Measurements from ENCODE around the gene CFAP74.

The CFAP74 gene

DNA sequence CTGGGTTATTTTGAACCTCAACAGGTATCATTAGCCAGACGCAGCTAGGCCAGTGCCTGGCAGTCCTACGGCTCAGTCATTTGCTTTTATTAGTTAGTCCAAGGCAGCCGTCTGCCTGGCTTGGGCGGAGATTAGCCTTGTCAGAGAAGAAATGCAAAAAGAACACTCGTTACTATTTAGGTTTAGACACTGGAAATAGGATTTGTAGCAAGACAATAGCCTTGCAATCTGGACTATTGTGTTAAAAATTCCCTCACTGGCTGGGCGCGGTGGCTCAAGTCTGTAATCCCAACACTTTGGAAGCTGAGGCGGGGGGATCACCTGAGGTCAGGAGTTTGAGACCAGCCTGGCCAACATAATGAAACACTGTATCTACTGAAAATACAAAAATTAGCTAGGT lies 35.7 kb upstream of the CFAP74 start:
- FAIRE-seq, result no peak

DNA sequence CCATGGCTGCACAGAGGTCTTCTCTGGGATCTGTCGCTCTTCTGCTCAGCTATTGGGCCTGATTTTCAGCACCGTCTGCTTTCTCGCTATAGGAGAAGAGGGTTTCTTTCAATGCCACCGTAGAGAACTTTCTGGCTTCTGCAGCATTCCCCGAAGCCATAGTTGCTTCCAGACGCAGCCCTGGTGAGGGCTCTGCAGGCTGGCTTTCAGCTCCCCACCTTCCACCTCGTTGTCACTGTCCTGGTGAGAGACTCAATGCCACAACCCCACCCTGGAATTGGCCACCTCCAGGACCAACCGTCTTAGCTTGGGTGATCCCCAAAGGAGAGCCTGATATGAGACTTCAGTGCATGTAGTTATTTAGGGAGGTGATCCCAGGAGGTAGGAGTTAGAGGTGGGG lies 34.6 kb upstream of the CFAP74 start:
- FAIRE-seq, result no peak

DNA sequence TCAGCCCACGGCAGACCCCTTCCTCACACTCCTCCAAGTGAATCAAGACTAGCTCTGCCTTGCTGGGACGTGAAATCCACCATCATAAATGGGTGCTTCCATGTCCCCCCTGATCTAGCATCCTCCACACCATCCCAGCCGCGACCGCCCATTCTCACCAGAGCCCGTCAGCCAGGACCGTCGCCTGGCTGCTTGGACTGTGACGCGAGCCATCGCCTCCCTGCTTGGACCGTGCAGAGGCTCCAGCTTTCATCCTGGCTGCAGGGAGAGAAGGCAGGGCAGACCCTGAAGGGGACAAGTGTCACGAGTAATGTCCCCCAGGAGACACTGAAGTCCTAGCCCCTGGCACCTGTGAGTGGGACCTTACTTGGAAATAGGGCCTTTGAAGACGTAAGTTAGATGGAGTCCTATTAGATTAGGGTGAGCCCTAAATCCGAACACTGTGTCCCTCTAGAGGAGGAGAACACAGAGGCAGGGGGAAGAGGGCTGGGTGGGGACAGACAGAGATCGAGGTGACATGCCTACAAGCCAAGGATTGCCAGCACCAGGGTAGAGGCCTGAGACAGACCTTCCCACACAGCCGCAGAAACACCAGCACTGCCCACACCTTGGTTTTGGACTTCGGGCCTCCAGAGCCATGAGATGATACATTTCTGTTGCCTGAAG lies 33.9 kb upstream of the CFAP74 start:
- no peak for FAIRE-seq

DNA sequence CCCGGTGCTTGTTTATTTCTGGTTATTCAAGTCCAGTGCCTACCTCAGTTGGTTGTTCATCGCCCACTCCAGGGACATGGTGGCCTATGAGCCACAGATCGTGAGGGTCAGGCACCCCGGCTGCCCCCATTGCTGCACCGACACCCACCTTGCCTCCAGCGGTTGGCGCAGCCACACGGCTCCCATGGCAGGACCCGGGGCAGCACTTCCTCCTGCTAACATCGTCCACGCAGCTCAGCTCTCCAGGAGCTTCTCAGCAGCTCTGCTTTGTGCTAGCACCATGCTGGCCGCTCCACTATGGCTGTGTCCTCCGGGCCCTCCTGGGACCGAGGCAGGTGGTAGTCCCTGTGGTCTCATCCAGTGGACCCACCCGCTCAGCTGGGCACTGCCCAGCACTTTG lies 32.7 kb upstream of the CFAP74 start:
- FAIRE-seq, result no peak

DNA sequence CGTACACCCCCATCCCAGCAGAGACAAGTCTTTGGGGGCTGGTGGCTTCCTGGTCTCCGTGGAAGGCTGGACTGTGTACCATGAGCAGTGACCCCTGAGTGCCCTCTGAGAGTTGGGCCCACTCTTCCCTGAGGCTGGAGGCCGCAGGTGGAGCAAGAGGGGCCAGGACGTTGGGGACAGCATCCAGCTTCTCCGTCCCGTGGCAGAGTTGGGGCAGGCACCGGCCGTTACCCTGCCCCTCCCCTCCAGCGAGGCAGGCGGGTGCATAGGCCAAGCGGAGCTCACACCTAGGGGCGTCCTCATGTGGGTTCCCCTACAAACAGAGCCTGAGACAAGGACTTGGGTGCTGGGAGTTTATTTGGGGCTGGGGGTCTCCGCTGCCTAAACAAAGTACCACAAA lies 29.6 kb upstream of the CFAP74 start:
- FAIRE-seq, result no peak

DNA sequence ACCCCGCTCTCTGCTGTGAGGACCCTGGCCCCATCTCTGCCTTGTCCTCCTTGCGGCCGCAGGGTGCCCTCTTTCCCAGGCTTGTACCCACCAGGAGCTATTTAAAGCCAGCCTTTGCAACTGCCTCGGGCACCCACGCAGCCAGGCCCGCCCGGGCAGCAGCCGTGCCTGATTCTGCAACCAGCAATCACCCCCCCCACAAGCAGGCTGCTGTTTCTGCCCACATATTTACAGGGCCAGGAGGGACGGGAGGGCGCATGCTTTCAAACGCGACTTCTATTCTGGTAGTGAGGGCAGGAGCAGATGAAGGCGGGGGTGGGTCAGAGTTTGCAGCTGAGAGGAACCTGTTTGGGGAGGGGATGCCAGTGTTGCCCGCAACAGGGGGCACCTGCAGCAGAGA lies 29.2 kb upstream of the CFAP74 start:
- no peak for FAIRE-seq

DNA sequence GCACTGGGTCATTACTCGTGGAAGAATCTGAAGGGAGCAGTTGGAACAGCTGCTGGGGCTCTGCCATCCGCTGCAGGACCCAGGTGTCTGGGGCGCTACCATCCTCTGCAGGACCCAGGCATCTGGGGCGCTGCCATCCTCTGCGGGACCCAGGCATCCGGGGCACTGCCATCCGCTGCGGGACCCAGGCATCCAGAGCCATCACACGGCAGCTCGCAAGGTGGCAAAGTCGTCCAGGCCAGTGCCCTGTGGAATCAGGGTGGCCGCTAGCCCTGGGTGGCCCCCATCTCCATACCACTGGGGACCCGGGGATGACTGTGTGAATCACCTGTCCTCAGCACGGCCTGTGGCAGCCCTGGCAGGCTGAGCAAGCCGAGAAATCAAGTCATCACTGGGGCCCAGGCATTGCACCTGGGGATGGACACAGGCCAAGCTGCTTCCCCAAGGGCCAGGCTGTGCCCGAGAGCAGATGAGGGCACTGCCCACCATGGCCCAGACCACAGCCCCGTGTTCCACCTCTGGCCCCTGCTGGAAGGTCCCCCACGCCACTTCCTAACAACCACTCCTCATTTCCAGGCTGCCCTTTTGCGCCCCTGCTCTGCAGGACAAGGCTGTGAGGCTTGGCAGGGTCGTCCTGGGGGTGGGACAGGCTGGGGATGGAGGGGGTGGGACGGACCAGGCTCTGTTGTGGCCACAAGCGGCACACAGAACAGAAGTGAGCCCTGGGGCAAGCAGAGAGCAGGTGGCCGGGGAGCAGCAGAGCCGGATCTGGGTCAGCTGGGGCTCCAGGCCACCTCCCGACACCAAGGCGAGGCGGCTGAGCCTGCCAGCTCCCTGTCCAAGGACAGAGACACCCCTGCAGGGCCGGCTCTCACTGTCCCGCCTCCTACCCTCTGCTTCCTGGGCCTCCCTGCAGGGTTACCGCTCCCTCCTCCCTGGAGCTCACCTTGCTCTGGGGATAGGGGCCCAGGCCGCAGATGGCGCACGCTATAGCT lies 28.3 kb upstream of the CFAP74 start:
- no peak for FAIRE-seq

DNA sequence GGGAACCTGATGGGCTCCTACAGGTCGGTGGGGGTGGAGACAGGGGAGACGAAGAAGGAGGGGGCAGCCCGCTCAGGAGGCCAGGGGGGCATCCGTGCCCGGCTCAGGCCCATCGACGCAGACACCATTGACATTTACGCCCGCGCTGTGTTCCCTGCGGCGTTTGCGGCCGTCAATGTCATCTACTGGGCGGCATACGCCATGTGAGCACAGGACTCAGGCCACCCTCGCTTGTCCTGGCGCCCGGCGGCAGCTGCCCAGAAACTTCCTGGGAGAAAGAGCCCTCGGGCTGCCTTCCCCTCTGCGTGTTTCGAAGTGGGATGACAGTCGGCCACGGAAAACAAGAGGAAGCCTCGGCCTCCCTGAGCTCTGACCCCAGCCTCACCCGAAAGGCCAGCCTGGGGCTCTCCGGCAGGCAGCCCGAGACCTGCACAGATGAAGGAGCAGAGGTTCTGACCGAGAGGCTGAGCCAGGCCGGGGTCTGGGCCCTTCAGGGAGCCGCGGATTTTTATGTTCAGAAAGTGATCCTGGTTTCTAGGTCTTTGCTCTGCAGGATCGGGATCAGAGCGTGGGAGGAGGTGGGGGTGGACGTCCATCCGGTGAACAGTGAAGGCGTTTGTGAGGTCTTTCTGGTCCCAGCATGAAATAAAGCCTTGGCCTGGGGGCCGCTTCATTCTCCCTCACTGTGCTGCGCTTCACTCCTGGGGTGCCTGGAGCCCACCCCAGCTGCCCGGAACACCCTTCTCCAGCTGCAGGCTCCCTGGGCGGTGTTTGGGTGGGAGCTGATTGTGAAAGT lies 26.7 kb upstream of the CFAP74 start:
- no peak for FAIRE-seq

DNA sequence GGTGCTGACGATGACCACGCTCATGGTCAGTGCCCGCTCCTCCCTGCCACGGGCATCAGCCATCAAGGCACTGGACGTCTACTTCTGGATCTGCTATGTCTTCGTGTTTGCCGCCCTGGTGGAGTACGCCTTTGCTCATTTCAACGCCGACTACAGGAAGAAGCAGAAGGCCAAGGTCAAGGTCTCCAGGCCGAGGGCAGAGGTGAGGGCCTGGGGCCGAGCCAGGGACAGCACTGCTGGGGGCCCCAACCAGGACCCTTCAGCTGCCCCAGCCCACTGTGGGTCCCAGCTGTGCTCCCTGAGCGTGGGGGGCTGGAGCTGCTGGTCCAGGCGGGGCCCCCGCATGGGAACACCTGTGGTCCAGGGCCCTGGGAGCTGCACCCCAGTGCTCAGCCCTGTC lies 26.0 kb upstream of the CFAP74 start:
- FAIRE-seq, result no peak

DNA sequence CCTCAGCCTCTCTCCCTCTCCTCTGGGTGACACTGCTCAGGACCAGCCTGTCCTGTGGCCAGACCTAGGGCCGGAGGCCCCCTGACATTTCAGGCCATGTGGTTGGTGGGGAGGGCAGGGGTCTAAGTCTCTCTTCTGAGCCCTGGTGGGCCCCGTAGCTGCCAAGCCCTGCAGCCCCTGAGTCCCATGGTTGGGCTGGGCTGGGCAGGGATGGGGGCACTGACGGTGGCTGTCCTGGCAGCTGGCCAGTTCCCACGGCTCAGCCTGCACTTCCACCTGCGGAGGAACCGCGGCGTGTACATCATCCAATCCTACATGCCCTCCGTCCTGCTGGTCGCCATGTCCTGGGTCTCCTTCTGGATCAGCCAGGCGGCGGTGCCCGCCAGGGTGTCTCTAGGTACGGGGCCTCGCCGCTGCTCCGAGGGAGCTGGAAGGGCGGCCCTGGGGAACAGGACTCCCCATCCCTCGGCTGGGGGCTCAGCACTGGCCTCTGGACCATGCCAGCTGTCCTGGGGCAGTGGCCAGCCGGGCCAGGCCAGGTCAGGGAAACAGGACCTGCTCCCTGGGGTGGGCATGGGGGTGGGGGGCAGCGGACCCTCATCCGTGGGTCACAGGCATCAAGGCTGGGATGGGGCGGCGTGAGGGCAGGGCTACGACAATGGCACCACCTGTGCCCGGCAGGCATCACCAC lies 25.4 kb upstream of the CFAP74 start:
- FAIRE-seq, result no peak

DNA sequence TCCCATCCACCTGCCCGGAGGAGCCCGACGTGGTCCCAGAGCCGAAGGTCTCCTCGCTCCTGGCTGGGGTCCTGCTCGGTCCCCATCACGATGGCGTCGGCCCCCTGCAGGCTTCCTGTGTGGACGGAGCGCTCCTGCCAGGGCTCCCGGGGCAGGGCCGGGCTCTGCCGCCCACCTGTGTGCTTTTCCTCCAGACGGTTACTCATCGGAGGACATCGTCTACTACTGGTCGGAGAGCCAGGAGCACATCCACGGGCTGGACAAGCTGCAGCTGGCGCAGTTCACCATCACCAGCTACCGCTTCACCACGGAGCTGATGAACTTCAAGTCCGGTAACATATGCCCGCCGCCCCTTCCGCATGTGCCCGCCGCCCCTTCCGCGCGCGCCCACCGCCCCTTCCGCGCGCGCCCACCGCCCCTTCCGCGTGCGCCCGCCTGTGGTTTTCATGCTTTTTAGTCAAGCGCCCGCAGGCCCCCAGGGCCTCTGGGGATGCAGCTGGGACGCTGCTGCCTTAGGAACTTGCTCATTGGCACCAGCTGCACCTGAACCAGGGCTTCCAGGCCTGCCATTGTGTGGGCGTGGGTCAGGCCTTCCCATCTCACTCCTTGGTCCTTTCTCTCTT lies 24.5 kb upstream of the CFAP74 start:
- FAIRE-seq, result no peak

DNA sequence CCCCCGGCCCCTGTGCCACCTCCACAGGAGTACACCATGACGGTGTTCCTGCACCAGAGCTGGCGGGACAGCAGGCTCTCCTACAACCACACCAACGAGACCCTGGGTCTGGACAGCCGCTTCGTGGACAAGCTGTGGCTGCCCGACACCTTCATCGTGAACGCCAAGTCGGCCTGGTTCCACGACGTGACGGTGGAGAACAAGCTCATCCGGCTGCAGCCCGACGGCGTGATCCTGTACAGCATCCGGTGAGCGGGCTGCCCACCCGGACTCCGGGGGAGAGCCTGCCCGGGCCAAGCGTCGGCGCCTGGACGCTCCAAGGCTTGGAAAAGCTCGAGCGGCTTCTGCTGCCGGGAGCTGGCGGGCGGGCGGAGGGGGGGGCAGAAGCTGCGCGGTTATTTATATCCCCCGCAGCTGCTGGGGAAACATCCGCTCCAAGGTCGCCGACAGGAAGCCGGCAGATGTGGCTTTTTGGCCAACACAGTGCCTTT lies 21.9 kb upstream of the CFAP74 start:
- no peak for FAIRE-seq

DNA sequence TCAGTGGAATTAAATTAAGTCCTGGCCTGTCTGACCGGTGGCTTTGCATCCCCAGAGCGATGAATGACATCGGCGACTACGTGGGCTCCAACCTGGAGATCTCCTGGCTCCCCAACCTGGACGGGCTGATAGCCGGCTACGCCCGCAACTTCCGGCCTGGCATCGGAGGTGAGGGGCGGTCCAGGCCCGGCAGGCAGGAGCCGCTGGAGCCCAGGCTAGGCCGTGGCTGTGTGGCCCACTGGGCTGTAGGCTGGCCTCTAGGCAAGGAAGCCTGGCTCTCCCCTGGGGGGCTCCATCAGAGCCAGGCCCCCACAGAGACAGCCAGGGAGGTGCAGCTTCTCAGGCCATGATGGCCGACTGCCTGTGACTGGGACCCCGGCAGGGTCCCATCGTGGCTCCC lies 21.3 kb upstream of the CFAP74 start:
- no peak for FAIRE-seq

DNA sequence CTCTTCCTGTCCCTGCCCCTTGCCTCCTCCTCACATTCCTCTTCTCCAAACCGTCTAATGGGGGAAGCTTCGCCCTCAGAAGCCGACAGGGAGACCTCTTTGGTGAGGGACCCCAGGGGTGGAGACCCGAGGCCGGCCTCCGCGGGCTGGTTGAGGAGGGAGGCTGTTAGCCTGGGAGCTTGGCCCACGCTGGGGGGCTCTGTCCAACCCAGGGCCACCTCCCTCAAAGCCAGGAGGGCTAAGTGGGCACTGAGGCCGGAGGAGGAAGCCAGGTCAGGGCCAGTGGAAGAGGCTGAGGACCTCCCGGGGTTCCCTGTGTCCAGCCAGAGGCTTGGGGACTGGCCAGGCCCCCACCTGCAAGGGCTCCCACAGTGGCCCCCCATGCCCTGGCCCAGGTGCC lies 20.9 kb upstream of the CFAP74 start:
- FAIRE-seq, result no peak

DNA sequence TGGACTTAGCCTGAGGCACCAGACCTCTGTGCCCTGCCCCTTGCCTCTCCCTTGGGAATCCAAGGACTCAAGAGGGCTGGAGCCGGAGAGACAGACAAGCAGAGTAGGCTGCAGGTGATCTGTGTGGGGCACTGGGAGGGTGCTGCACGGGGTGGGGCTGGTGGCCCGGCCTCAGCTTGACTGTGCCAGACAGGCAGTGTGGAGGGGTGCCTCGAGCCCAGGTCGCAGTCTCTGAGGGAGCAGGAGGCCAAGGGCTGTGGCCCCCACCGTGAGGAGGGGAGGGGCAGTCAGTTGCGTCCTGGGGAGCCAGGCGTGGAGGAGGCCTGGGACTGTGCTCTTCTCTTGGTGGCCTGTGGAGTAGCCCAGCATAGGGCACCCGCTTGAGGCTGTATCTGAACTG lies 19.6 kb upstream of the CFAP74 start:
- no peak for FAIRE-seq

DNA sequence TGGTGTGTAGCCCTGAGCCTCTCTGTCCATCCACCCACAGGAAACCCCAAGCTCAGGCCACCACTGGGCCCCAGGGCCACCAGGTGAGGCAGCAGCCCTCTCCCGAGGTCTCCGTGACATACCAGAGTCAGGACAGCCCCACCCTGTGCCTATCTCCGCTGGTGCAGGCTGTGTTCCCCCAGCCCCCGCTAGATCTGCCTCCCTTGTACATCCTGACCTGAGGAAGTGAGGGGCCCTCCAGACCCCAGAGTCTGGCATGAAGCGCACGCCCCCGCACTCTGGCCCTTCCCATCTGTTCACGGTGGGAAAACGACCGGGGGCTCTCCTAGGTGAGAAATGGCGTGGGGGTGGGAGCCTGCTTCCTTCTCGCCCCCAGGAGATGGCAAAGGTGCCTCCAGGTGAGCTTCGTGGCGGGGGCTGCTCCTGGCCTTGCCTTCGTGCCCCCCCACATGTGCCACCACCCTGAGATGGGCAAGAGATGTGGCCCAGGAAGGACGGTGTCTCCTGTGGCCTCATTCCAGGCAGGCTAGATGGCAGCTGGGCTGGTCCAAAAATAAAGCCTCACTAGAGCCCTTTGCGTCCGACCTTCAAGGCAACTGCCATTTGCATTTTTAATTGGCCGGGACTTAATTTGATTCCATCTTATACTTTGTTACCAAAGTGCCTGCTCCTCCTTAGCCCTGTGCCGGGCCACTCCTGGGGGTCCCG lies 18.6 kb upstream of the CFAP74 start:
- no peak for FAIRE-seq

DNA sequence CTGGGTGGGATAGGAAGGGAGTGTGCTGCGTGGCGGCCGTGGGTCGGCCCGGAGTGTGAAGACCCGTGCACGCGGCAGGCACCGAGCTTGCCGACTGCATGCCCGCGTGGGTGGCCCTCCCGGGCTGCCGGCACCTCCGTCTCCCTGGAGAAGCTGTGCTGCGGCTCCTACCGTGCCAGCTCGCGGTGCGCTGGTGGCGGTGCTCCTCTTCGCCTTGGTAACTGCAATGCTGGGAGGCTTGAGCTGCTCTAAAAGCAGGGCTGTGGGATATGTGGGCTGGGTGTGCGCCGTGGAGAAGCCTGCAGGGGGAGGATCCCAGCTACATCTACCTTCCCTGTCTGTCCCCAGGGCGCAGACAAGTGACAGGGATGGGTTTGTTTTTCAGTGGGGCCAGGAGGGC lies 18.0 kb upstream of the CFAP74 start:
- FAIRE-seq, result no peak

DNA sequence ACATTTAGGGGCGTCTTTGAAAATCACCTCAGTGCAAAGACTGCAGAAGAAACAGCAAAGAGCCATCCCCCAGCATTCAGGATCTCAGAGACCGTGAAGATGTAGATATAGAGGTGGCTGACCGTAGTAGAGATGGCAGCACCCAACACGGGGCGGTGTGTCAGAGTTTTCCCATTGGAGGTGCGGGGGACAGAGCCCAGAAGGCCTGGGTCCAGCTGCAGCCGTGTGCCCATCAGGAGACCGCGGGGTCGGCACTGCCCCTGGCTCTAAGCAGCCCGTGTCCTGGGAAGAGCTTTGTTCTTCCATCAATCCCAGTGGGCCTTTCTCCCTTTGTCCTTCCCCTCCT lies 16.7 kb upstream of the CFAP74 start:
- no peak for FAIRE-seq

DNA sequence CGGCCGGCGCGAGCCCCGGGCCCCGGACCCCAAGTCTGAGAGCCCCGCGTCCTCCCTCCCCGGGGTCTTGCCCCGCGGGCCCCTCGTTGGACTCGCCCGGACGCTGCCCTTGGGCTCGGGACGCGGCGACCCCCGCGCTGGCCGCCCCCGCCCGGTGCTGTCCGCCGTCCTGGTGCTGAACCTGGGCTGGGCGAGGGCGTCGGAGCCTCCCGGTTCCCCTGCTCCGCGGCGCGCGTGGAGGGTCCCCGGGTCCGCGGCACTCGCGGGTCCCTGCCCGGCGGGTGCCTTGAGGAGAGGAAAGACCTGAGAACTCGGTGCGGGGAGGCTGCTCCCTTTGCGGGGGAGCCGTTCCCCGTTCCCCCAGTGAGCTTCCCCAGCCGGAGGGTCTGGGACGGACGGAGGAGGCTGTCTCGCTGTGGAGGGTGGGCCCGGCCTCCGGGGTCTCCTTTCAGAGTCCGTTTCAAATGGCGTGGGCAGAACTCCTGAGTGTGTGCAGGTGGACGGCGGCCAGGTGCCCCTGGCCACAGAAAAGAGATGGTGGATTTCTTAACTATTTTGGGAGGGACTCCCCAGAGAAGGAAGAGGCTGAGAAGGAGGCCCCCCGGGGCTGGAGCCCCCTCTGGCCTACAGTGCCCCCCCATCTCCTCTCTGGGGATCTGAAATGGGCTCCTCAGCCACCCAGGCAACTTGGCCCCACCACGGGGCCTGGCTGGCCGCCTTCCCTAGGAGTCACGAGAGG lies 16.2 kb upstream of the CFAP74 start:
- no peak for FAIRE-seq

DNA sequence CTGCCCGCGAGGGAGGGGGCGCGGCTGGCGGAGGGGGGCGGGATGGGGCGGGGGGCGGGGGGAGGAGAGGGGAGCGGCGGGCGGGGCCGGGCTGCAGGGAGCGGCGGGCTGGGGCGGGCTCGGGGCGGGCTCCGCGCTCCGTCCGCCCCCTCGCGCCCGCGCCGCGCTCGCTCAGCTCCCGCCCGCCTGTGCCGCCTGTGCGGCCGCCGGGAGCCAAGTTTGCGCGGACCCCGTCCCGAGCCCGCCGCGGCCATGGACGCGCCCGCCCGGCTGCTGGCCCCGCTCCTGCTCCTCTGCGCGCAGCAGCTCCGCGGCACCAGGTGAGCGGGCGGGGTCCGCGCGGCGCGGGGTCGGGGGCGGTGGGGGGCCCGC lies 15.6 kb upstream of the CFAP74 start, which contains the start of gene GABRD:
Gene GABRD, plus strand, starts transcription at position 174 of the 372 bp plus-strand sequence. Its CDS starts 79 bp downstream, at position 253.
- no peak for FAIRE-seq

Data from endometrium (tissue), 2 donors.